VCaP (cell line): ENCODE data around the gene IL11RA.

Source experiments
- H3K27ac ChIP-seq: fragments of 450-650 bp; 2 replicates; pipeline ENCODE4 v1.5.1; 2017
- CTCF ChIP-seq: fragments of 450-650 bp; conservative IDR thresholded peaks from 2 replicates; pipeline ENCODE4 v1.5.1; 2017; ENCODE audit warnings: mild to moderate bottlenecking, moderate library complexity

Gene IL11RA

GRCh38 chr9:34685591-34685990 is 33.6 kb downstream of the IL11RA start:
- no peak for TF ChIP-seq CTCF
- H3K27ac ChIP-seq, result no peak overlapping the region

GRCh38 chr9:34686231-34686630 is 34.2 kb downstream of the IL11RA start:
- no peak for TF ChIP-seq CTCF
- no peak overlapping the region for H3K27ac ChIP-seq

- TF ChIP-seq CTCF, result no peak
- H3K27ac ChIP-seq, result no peak overlapping the region
These were observed 34.7 kb downstream of the IL11RA start for GRCh38 chr9:34686732-34687131.

- no peak overlapping the region for H3K27ac ChIP-seq
- no peak for TF ChIP-seq CTCF
These were observed 35.5 kb downstream of the IL11RA start for GRCh38 chr9:34687276-34688030.

GRCh38 chr9:34688329-34689115 is 36.5 kb downstream of the IL11RA start:
- H3K27ac ChIP-seq, result no peak overlapping the region
- no peak for TF ChIP-seq CTCF

GRCh38 chr9:34689116-34689470 is 37.1 kb downstream of the IL11RA start:
- no peak for TF ChIP-seq CTCF
- H3K27ac ChIP-seq, result no peak overlapping the region

GRCh38 chr9:34689512-34689911 is 37.5 kb downstream of the IL11RA start:
- no peak for TF ChIP-seq CTCF
- H3K27ac ChIP-seq, result no peak overlapping the region
